ENCODE results near the gene UBE2E2. TPM values are rescaled to one million over a fixed set of nuclear protein-coding genes. Genes with fewer than 3 reads are reported as not detected.

UBE2E2 gene
- total RNA-seq, 2 donors from 2014 or later: 1.2 to 7.6 TPM

- no peak overlapping the region for H3K9ac ChIP-seq (ENCODE audit: low read depth in 2 of 2, low read length in 2 of 2)
- no peaks in the 10 kb centered on the region for H3K36me3 ChIP-seq
- no peak overlapping the region for H3K4me3 ChIP-seq
- DNase-seq: no peak
- TF ChIP-seq, protein P1, sequence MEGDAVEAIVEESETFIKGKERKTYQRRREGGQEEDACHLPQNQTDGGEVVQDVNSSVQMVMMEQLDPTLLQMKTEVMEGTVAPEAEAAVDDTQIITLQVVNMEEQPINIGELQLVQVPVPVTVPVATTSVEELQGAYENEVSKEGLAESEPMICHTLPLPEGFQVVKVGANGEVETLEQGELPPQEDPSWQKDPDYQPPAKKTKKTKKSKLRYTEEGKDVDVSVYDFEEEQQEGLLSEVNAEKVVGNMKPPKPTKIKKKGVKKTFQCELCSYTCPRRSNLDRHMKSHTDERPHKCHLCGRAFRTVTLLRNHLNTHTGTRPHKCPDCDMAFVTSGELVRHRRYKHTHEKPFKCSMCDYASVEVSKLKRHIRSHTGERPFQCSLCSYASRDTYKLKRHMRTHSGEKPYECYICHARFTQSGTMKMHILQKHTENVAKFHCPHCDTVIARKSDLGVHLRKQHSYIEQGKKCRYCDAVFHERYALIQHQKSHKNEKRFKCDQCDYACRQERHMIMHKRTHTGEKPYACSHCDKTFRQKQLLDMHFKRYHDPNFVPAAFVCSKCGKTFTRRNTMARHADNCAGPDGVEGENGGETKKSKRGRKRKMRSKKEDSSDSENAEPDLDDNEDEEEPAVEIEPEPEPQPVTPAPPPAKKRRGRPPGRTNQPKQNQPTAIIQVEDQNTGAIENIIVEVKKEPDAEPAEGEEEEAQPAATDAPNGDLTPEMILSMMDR (IDR thresholded peaks at IDR 0.05): no peak
- intact Hi-C loops (cut with DNase I): no loop called here
- no peaks in the 10 kb centered on the region for H3K9me3 ChIP-seq
- no peaks in the 10 kb centered on the region for H3K4me1 ChIP-seq
- H3K27me3 ChIP-seq: no peaks in the 10 kb centered on the region
- no peak overlapping the region for H3K27ac ChIP-seq
These were observed 278.6 kb downstream of the UBE2E2 start for GRCh38 chr3:23481616-23482278.

- Histone ChIP-seq H3K4me3 (no peak overlapping the region), H3K4me1 (no peaks in the 10 kb centered on the region), H3K9ac (ENCODE audit: low read depth in 2 of 2, low read length in 2 of 2) (no peak overlapping the region), H3K36me3 (no peaks in the 10 kb centered on the region), H3K9me3 (no peaks in the 10 kb centered on the region), H3K27ac (no peak overlapping the region), H3K27me3 (no peaks in the 10 kb centered on the region)
- DNase-seq: no peak
- intact Hi-C loops (cut with DNase I): no loop called here
- TF ChIP-seq, protein P1 (IDR thresholded peaks at IDR 0.05): no peak
These were observed 281.3 kb downstream of the UBE2E2 start for GRCh38 chr3:23484386-23484785.

DNA sequence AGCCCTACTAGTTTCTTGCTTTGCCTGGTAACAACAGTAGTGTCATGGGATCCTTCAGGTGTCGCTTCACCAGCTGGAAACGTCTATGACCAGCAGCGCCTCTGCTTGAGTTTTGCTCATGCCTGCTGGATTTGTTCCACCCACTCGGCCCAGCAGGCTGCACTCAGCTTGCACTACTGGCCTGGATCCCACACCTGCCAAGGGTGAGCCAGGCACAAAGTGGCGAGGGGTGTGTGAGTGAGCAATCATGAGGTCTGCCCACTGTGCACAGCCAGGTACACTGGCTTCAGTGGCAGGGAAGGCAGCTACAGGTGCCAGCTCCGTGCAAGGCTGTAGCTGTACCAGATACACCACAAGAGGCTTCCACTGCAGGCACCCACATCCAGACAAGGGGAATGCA is 282.8 kb downstream of the UBE2E2 start:
- TF ChIP-seq, protein P1 (IDR thresholded peaks at IDR 0.05): no peak
- no peak for DNase-seq

DNA sequence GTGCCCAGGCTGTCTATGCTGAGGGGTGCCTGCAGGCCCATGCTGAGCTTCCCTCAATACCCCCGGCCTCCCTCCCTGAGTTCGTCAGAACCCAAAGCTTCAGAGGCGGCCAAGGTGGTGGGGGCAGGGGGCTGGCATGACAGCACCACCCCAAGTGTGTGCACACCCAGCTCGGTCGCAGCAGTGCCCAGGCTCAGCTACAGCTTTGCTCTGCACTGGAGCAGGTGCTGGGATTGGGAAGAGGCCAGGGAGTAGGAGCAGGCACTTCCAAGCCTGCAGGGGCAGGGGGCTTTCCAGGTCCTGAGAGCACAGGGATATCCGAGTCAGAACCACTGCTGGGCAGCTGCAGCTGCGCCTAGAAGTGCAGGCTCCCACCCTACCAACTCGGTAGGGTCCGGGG is 283.9 kb downstream of the UBE2E2 start:
- intact Hi-C loops (cut with DNase I): no loop called here
- no peaks in the 10 kb centered on the region for H3K9me3 ChIP-seq
- H3K27me3 ChIP-seq: no peaks in the 10 kb centered on the region
- no peak overlapping the region for H3K4me3 ChIP-seq
- TF ChIP-seq, protein P1 (IDR thresholded peaks at IDR 0.05): no peak
- H3K27ac ChIP-seq: no peak overlapping the region
- H3K4me1 ChIP-seq: no peaks in the 10 kb centered on the region
- DNase-seq: no peak
- no peaks in the 10 kb centered on the region for H3K36me3 ChIP-seq
- H3K9ac ChIP-seq (ENCODE audit: low read depth in 2 of 2, low read length in 2 of 2): no peak overlapping the region

More for the DNA sequence above, 282.8 kb downstream of the UBE2E2 start:
- Histone ChIP-seq H3K4me1 (no peaks in the 10 kb centered on the region), H3K27me3 (no peaks in the 10 kb centered on the region), H3K9ac (ENCODE audit: low read depth in 2 of 2, low read length in 2 of 2) (no peak overlapping the region), H3K27ac (no peak overlapping the region), H3K9me3 (no peaks in the 10 kb centered on the region), H3K36me3 (no peaks in the 10 kb centered on the region), H3K4me3 (no peak overlapping the region)
- intact Hi-C loops (cut with DNase I): no loop called here

DNA sequence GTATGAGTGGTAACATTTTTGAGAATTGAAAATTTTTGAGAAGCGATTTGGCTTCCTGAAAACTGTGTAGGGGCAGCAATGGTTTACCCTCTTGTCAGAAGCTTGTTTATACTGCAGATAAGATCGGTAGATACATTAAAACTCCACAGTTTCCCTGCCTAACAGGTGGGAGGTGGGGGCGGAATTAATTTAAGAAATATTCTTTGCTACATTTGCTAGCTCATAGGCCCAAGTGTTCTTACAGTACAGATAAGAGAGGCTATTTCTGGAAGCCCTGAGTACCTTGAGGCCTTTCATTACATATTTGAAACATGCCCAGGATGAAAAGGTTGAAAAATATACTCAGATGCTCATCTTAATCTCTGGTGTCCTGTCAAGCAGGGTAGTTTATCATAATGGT is 285.5 kb downstream of the UBE2E2 start:
- Histone ChIP-seq H3K27ac (no peak overlapping the region), H3K36me3 (no peaks in the 10 kb centered on the region), H3K4me3 (no peak overlapping the region), H3K9me3 (no peaks in the 10 kb centered on the region), H3K9ac (ENCODE audit: low read depth in 2 of 2, low read length in 2 of 2) (no peak overlapping the region), H3K4me1 (no peaks in the 10 kb centered on the region), H3K27me3 (no peaks in the 10 kb centered on the region)
- DNase-seq: no peak
- TF ChIP-seq, protein P1 (IDR thresholded peaks at IDR 0.05): no peak
- intact Hi-C loops (cut with DNase I): no loop called here
